Karpas-422 (cell line): ENCODE measurements around the gene TNS1. TPM values are rescaled to one million over a fixed set of nuclear protein-coding genes. Genes with fewer than 3 reads are reported as not detected.

Experiments used
- DNase-seq: peaks from one replicate; pipeline ENCODE4 v3.0.0-alpha.2; 2015
- H2AFZ ChIP-seq: fragments of 200-600 bp; sonication (generic); 2 replicates; pipeline ENCODE4 v1.6.1; 2014; ENCODE audit warnings: antibody characterized with exemption, low read length, mixed read lengths
- H3K27ac ChIP-seq: fragments of 200-600 bp; sonication (generic); 2 replicates; pipeline ENCODE4 v1.5.1; 2014; ENCODE audit warnings: mild to moderate bottlenecking, low read length, moderate library complexity
- H3K27me3 ChIP-seq: fragments of 200-600 bp; sonication (generic); 2 replicates; pipeline ENCODE4 v1.6.1; 2014; ENCODE audit warnings: low read length, mixed read lengths
- H3K36me3 ChIP-seq: fragments of 200-600 bp; sonication (generic); 2 replicates; pipeline ENCODE4 v1.6.1; 2014; ENCODE audit warnings: low read length, mixed read lengths; ENCODE audit not compliant: insufficient read depth
- H3K4me1 ChIP-seq: fragments of 200-600 bp; sonication (generic); 2 replicates; pipeline ENCODE4 v1.6.1; 2014; ENCODE audit warnings: mild to moderate bottlenecking, low read length, mixed read lengths
- H3K4me2 ChIP-seq: fragments of 200-600 bp; sonication (generic); 2 replicates; pipeline ENCODE4 v1.6.1; 2014; ENCODE audit warnings: low read length, low read depth, mild to moderate bottlenecking; ENCODE audit not compliant: poor library complexity, severe bottlenecking
- H3K4me3 ChIP-seq: fragments of 200-600 bp; sonication (generic); 2 replicates; pipeline ENCODE4 v1.5.1; 2014; ENCODE audit warnings: mild to moderate bottlenecking, antibody characterized with exemption, low read length, mixed read lengths
- H3K79me2 ChIP-seq: fragments of 200-600 bp; sonication (generic); 2 replicates; pipeline ENCODE4 v1.6.1; 2014; ENCODE audit warnings: mild to moderate bottlenecking, low read length, mixed read lengths
- H3K9ac ChIP-seq: fragments of 200-600 bp; sonication (generic); 2 replicates; pipeline ENCODE4 v1.6.0; 2014; ENCODE audit warnings: low read length
- H3K9me2 ChIP-seq: fragments of 200-600 bp; sonication (generic), shearing (Covaris generic); replicated peaks from 2 replicates; pipeline ENCODE4 v1.6.0; 2014; ENCODE audit warnings: mild to moderate bottlenecking, low read length, moderate library complexity; ENCODE audit not compliant: insufficient read depth
- H3K9me3 ChIP-seq: fragments of 300-700, 200-600 bp; sonication (generic); 2 replicates; pipeline ENCODE4 v1.6.1; 2014; ENCODE audit warnings: low read length, mixed read lengths
- H4K20me1 ChIP-seq: fragments of 200-600 bp; sonication (generic); 2 replicates; pipeline ENCODE4 v1.6.1; 2014; ENCODE audit warnings: mild to moderate bottlenecking, antibody characterized with exemption, low read length, low read depth; ENCODE audit not compliant: insufficient read depth
- total RNA-seq: library from RNA; depleted of rRNA; stranded (reverse); fragments of >200 nt; shearing (Covaris generic); gene quantifications from 2 replicates; pipeline ENCODE4 v1.2.3, GENCODE V29; 2014; ENCODE audit warnings: low replicate concordance

TNS1 gene
- total RNA-seq, 1 experiment from 2014 or later = 1.7 TPM

DNA sequence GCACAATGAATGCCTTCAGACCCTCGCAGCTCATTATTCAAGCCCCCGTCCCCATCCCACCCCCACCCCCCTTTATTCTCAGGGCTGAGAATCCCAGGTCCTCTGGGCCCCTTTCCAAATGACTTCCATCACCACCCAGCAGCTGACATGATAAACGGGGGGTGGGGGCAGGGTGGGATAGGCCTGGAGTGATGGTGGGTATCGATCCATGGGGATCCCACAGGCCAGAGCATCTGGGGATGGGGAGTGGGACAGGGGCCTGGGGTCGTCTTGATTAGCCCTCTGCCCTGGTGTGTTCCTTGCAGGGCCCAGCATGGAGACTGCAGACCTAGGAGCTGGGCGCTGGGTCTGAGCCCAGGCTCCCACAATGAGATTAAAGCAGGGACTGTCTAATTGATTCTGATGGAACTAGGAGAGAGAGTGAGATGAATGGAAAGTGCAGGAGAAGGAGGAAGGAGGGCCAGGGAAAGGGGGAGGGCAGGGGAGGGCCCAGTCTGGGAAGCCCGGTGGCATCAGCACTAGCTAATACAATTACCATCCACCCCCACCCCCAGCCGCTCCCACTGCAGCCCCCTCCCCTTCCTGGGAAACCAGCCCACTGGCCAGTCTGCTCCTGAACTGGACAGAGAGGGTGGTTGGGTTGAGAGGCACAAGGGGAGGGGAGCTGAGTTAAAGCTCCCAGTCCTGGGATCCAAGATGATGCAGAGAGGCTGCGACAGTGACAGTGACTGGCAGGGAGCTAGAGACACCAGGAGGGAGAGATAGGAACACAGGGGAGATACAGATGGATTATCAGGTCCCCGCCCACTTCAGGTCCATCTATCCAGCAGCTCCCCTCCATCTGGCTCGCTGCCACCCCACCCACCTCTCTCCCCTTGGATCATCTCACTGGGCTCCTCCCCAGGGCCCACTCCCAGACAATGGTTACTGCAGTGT is 13.1 kb upstream of the TNS1 start:
- Histone ChIP-seq H3K79me2 (no peaks in the 10 kb centered on the region), H2AFZ (no peak overlapping the region), H3K9me2 (no peaks in the 10 kb centered on the region), H3K27ac (no peak overlapping the region), H3K9ac (no peak overlapping the region), H3K4me2 (no peak overlapping the region), H3K9me3 (no peaks in the 10 kb centered on the region), H3K27me3 (no peaks in the 10 kb centered on the region), H3K36me3 (no peaks in the 10 kb centered on the region), H4K20me1 (no peaks in the 10 kb centered on the region), H3K4me3 (no peak overlapping the region), H3K4me1 (peaks cover 14% of the 10 kb centered on the region)
- DNase-seq = no peak

DNA sequence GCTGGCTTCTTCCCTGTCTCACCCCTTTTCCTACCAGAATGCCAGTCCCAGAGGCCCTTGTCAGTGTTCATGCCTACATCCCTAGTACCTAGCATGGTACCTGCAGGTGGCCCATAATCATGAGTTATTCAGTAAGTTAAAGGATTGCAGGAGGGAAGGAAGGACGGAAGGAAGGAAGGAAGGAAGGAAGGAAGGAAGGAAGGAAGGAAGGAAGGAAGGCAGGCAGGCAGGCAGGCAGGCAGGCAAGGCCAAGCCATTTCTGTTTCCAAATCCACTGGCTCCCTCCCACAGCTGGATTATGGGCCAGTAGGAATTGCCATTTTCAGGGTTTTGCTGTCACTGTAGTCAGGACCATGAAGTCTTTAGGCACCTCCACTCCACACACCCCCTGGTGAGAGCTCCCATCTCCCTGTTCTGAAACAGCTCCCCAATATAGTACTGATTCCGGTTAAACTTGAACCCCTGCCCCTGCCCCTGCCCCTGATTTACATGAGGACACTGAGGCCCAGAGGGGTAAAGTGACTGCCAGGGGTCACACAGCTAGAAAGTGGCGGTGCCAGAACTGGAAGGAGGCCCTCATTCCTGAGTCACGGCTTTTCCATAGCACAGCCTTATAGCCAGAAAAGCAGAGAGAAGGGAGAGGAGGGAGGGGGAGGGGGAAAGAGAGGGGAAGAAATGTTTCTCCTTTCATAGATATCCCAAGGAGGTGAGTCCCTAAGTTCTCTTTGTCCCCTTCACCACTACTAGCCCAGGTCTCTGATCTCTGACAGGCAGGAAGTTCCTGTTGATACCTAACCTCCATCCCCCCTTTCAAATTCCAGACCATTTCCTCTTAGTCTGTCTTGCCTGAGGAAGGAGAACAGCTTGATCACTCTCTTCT is 12.2 kb upstream of the TNS1 start:
- Histone ChIP-seq H3K9me3 (no peaks in the 10 kb centered on the region), H3K9me2 (no peaks in the 10 kb centered on the region), H2AFZ (no peak overlapping the region), H3K4me1 (peaks cover 10% of the 10 kb centered on the region), H3K36me3 (no peaks in the 10 kb centered on the region), H4K20me1 (no peaks in the 10 kb centered on the region), H3K9ac (no peak overlapping the region), H3K27me3 (no peaks in the 10 kb centered on the region), H3K4me2 (no peak overlapping the region), H3K4me3 (no peak overlapping the region), H3K27ac (no peak overlapping the region), H3K79me2 (no peaks in the 10 kb centered on the region)
- no peak for DNase-seq

DNA sequence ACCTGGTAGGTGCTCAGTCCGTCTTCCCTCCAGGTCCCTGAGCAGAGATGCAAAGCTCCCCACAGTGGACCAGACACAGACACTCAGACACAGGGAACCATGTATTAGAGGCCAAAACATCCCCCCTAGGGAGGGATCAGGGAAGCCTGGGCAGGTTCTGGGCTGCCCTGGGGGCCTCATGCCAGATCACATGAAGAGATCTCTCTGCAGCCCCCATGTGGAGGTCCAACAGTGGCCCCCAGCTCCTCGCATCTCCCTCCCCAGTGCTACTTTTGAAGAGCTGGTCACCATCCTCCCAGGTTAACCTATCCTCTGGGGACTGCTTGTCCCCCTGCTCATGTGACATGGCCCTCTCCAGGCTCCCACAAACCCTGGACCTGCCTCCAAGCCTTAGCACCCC is 10.5 kb upstream of the TNS1 start:
- Histone ChIP-seq H2AFZ (no peak overlapping the region), H3K4me3 (no peak overlapping the region), H3K27ac (no peak overlapping the region), H3K4me1 (no peaks in the 10 kb centered on the region), H3K9me2 (no peaks in the 10 kb centered on the region), H3K9me3 (no peaks in the 10 kb centered on the region), H3K79me2 (no peaks in the 10 kb centered on the region), H3K9ac (no peak overlapping the region), H4K20me1 (no peaks in the 10 kb centered on the region), H3K4me2 (no peak overlapping the region), H3K36me3 (no peaks in the 10 kb centered on the region), H3K27me3 (no peaks in the 10 kb centered on the region)
- DNase-seq = no peak

DNA sequence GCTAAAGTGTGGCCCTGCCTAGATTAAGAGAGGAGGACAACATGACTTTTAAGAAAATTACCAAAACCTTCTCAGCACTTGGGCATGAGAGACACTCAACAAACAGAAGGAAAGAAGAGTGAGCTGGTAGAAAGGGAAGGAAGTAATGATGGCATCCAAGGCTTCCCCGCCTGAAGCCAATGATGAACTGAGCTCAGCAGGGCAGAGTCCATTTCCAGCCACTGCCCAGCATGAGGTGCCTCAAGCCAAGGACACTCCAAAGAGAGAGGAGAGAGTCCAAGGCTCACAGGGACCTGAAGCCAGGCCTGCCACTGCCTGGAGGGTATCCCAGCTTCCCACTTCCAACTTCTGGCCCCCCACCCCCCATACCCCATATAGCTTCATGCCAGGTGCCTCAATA is 9.5 kb upstream of the TNS1 start:
- H3K79me2 ChIP-seq = no peaks in the 10 kb centered on the region
- H4K20me1 ChIP-seq = no peaks in the 10 kb centered on the region
- no peak for DNase-seq
- H3K4me2 ChIP-seq = no peak overlapping the region
- H3K36me3 ChIP-seq = no peaks in the 10 kb centered on the region
- no peak overlapping the region for H3K4me3 ChIP-seq
- H3K27me3 ChIP-seq = no peaks in the 10 kb centered on the region
- H2AFZ ChIP-seq = no peak overlapping the region
- no peaks in the 10 kb centered on the region for H3K9me2 ChIP-seq
- H3K27ac ChIP-seq = no peak overlapping the region
- no peaks in the 10 kb centered on the region for H3K9me3 ChIP-seq
- H3K4me1 ChIP-seq = no peaks in the 10 kb centered on the region
- no peak overlapping the region for H3K9ac ChIP-seq

DNA sequence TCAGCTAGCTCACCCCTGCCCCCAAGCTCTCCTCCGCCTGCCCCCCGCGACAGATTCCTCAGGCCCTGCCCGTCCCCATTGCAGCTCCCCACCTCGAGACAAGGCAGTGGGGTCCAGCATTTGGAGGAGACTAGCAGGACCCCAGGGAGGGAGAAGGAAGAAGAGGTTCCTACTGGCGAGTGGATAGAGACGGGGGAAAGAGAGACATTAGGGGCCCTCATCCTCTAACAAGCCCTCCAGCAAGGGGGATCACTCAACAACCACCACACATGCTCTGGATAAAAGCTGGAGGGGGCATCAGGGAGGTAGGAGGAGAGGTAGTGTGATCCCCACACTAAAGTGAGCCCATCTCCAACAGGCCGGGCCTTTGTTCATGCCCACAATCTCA is 8.9 kb upstream of the TNS1 start:
- Histone ChIP-seq H3K79me2 (no peaks in the 10 kb centered on the region), H3K4me3 (no peak overlapping the region), H3K9me3 (no peaks in the 10 kb centered on the region), H3K4me1 (no peaks in the 10 kb centered on the region), H3K27me3 (no peaks in the 10 kb centered on the region), H3K4me2 (no peak overlapping the region), H3K27ac (no peak overlapping the region), H3K36me3 (no peaks in the 10 kb centered on the region), H4K20me1 (no peaks in the 10 kb centered on the region), H3K9ac (no peak overlapping the region), H3K9me2 (no peaks in the 10 kb centered on the region), H2AFZ (no peak overlapping the region)
- no peak for DNase-seq

DNA sequence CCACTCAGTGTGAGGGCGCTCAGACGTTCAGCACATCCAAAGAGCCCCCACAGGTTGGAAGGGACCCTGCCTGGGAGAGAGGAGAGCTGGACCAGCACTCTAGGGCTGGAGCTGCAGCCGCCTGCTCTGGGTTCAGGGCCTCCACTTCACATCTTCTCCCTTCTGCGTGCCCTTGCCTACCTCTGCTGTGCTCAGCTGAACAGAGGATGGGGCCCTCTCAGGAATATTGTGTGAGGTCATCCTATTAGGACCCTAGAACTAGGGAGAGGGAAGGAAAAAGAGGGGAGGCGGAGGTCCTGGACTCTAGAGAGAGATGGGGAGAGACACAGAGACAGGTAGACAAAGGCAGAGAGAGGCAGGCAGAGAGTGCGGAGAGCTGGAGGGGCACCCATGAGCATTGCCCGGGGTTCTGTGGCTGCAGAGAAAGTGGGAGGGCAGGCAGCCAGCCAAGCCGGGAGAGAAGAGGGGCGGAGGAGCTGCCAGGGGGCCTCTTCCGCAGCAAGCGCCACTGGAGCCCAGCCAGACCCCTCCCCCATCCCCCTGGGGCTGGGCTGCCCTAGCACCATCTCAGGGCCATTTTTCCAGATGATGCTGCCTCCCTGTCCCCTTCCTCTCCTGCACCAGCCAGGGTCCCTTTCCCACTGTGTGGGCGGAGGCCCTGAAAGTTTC is 8.3 kb upstream of the TNS1 start:
- Histone ChIP-seq H4K20me1 (no peaks in the 10 kb centered on the region), H3K79me2 (no peaks in the 10 kb centered on the region), H2AFZ (no peak overlapping the region), H3K4me2 (no peak overlapping the region), H3K4me1 (no peaks in the 10 kb centered on the region), H3K4me3 (no peak overlapping the region), H3K9me2 (no peaks in the 10 kb centered on the region), H3K9me3 (no peaks in the 10 kb centered on the region), H3K27ac (no peak overlapping the region), H3K9ac (no peak overlapping the region), H3K36me3 (no peaks in the 10 kb centered on the region), H3K27me3 (no peaks in the 10 kb centered on the region)
- DNase-seq = no peak

DNA sequence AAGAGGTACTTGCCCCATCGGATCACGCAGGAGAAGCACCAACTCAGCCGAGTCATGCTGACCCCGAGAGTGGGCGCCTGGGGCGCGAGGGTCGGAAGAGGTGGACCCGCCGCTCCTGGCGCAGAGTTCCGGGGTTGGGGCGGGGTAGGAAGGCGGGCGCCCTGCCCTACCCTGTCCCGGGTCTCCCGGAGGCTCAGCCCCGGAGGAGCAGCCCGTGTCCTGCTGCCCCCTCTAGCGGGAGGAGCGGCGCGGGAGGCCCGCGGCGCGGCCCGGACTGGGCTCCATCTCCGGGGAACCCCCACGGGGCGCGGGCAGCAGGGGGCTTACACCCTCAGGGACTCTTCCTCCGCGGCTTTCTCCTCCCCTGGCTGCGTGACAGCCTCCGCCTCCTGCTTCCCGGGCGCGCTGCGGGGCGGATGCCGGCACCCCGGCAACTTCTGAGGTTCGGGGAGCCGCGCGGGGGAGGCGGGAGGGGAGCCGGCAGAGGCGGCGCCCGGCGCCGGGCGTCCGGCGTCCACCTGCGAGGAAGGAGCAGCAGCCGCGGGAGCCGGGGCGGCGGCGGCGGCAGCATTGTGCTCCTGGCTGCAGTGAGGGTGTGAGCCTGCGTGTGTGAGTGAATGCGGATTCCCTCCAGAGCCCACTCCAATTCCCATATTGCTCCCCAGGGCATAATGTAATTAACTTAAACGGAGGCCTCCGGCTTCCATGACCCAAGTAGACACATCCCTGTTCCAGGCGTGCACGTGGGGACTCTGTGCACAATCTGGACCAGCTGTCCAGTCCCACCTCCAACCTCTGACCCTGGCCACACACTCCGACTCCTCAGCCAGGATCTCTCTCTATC is 7.6 kb upstream of the TNS1 start:
- no peaks in the 10 kb centered on the region for H3K27me3 ChIP-seq
- no peaks in the 10 kb centered on the region for H3K9me2 ChIP-seq
- H3K9me3 ChIP-seq = no peaks in the 10 kb centered on the region
- no peak overlapping the region for H3K9ac ChIP-seq
- no peak overlapping the region for H3K27ac ChIP-seq
- no peaks in the 10 kb centered on the region for H3K4me1 ChIP-seq
- H3K4me3 ChIP-seq = no peak overlapping the region
- H3K79me2 ChIP-seq = no peaks in the 10 kb centered on the region
- DNase-seq = no peak
- H2AFZ ChIP-seq = no peak overlapping the region
- no peak overlapping the region for H3K4me2 ChIP-seq
- H3K36me3 ChIP-seq = no peaks in the 10 kb centered on the region
- H4K20me1 ChIP-seq = no peaks in the 10 kb centered on the region
